IPS DF 19.7 (cell line): Measurements from ENCODE around the gene CTAG1B.
"Not testable (repeated sequence)": the region's sequence is repeated elsewhere in the genome, so short reads cannot be mapped to it uniquely, and the experiment has no call there.

Source experiments
- DNase-seq: peaks from one replicate; pipeline ENCODE4 v3.0.0-alpha.2; 2013; ENCODE audit warnings: low read depth, low spot score

CTAG1B gene

DNA sequence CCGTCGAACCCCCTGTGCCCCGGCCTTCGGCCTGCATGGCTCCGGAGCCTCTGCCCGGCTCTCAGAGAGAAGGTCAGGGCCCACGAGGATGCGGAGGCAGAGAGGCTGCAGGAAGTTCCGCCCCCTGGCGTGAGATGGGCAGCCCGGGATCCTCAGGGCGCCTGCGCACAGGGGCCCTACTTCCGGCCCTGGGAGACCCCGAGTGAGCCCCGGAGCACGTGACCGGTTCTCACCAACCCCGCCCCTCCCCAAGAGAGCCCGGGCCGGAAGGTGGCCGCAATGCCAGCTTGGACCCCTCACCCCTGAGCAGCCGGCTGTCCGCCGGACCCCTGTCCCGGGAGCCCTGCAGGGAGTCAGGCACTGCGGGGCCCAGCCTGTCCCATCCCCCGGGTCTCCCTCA, at the start of gene CTAG1B:
Gene CTAG1B (minus strand): TSS at position 101 of the 400 bp plus-strand sequence. CDS start 64 bp downstream, at position 37.
- DNase-seq = not testable (repeated sequence)

DNA sequence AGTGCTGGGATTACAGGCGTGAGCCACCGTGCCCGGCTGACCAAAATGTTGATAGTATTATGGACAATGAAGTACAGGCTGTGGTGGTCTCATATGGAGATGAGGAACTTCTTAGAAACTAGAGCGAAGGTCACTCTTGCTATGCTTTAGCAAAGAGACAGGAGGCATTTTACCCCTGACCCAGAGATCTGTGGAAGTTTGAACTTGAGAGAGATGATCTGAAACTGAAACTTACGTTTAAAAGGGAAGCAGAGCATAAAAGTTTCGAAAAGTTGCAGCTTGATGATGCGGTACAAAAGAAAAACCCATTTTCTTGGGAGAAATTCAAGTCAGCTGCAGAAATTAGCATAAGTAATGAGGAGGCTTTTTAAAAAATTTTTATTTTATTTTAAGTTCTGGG, 42.8 kb upstream of the CTAG1B start:
- DNase-seq = no peak

DNA sequence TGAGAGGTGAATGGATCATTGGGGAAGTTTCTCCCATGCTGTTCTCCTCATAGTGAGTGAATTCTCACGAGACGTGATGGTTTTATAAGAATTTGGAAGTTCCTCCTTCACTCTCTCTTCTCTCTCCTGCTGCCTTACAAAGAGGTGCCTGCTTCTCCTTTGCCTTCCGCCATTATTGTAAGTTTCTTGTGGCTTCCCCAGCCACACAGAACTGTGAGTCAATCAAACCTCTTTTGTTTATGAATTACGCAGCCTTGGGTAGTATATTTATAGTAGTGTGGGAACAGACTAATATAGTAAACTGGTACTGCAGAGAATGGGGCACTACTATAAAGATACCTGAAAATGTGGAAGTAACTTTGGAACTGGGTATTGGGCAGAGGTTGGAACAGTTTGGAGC, 42.1 kb upstream of the CTAG1B start:
- no peak for DNase-seq

DNA sequence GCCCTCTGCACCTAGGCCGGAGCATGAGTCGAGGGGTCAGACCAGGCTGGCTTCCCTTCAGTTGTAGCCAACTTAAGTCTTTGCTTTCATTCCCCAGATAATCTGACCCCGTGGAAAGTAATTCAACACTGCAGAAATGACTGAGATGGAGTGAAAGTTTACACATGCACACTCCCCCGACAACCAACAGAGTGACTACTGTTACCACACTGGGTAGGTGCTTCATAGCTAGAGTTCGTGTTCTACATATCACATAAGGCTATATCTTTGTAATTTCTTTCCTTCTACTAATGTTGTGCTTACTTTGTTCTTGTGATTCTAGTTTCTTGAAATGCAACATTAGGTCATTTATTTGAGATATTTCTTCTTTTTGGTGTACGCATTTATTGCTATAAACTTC, 41.5 kb upstream of the CTAG1B start:
- no peak for DNase-seq

DNA sequence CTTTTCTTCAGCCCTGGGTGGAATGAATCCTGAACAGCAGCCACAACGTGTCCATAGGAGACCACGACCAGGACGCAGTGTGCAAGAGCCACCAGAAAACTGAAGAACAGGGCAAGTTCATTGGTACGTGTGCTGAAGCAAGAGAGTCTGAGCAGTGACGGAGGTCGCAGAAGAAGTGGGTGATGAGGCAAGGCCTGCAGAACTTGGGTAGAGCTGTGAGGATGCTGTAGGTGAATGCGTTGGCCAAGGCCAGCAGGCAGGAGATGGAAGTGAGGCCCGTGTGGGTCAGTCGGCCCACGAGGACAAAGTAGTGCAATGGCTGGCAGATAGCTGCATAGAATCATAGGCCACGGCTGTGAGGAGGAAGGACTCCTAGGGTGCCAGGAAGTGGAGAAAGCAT, 39.9 kb upstream of the CTAG1B start:
- no peak for DNase-seq

DNA sequence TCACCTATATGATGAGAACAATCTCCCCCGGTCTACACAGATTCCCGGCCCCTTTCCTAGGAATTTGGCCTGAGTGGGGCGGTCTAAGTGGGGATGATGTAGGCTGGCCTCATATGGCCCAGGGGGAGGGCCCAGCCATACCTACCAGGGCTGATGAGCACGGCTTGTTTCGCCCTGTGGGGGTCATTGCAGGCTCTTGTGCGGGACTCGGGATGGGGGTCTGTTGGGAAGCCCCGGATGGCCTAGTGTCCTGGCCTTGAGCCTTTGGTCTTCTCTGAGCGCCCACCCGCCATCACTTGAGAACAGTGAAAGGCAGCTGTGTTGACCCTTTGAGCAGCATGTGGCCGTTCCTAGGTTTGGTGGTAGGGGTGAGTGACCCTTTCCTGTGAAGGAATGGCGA, 39.1 kb upstream of the CTAG1B start:
- no peak for DNase-seq

DNA sequence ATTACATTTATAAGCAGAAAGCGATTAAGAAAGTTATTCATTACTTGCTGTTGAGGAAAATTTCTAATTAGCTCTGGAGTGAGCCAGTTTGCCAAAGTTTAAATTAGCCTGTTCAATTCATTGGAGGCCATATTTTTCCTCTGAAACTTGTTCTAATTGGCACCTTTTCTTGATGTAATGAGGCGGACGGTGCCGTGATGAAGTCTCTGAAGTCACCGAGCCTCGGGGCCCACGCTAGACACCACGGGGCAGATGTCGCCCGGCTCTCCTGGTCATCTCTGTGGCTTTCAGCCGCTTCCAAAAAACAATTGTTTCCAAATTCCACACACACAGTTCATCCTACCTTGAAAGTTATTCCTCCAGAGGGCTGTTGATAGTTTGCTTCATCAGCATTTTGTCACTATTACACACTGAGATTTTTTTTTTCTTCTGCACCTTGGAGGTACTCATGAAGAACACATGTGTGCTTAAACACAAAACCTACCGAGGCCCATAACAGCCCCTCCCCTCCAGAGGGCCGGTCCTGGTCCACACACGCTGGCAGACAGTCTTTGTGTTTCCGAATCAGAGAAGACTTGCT, 38.2 kb upstream of the CTAG1B start:
- DNase-seq = no peak

DNA sequence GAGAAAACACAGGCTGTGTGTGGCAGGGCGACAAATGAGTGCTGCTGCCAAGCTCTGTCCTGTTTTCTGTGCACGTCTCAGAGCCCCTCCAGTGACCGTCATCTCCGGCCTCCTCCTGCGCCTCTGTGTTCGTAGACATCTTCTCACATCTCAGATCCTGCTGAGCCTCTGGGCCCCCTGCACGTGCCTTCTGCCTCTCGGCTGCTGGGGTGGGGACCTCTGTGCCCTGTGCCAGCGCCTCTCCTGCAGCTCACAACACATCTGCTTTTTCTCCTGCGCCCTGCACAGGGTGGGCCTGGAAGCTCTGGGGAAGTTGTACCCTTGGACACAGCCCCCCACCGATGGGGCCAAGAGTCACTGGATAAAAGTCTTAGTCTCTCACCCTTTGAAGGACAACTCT, 36.7 kb upstream of the CTAG1B start:
- no peak for DNase-seq

DNA sequence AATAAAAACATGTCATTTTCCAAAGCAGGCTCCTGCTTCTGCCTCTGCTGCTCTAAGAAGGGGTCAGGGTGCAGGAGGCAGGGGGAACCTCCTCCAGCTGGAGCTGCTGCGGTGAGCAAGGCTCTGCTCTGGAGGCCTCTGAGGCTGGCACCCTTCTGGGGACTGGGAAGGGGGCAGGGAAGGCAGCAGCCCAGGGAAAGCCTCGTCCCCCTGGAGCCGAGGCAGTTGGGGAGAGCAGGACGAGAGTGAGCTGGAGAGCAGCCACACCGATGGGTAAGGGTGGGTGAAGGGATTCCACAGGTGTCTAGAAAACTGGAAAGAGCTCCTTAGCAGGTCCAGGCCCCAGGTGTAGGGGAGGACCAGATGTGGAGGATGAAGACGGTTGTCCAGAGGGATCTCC, 36.3 kb upstream of the CTAG1B start:
- no peak for DNase-seq

DNA sequence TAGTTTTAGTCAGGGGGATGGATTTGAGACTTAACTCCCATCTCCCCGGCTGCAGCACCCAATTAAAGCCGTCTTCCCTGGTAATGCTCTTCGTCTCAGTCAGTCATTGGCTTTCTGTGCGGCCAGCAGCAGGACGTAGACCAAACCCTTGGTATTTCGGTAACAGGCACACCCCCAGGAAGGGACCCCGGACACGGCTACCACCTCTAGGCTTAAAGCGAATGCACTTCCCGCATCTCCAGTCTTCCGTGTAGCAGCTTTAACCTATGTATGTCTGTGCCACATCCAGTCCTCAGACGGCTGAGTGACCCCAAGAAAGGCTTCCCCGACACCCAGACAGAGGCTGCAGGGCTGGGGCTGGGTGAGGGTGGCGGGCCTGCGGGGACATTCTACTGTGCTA, 35.8 kb upstream of the CTAG1B start:
- no peak for DNase-seq

DNA sequence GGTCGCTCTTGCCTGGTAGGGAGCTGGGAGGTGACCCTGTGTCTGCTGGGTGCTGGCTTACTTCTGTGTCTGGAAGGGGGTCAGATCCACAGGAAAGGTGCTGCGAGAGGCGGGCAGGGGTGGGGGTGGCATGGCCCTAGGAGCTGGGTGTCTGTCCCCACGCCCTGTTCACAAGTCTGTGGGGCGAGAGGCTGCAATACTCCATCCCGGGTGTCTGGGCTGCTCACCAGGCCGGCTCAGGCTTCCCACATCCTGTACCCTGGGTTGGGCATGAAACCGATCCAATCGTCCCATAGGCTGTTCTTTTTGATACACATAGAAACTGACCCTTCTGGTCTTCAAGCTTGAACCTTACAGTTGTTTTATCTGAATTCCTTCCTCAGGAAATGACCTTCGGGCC, 35.3 kb upstream of the CTAG1B start:
- DNase-seq = no peak

DNA sequence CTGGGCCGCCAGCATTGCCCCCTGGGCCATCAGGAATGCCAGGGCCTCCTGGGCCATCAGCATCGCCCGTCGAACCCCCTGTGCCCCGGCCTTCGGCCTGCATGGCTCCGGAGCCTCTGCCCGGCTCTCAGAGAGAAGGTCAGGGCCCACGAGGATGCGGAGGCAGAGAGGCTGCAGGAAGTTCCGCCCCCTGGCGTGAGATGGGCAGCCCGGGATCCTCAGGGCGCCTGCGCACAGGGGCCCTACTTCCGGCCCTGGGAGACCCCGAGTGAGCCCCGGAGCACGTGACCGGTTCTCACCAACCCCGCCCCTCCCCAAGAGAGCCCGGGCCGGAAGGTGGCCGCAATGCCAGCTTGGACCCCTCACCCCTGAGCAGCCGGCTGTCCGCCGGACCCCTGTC, 34.3 kb upstream of the CTAG1B start, which contains the start of gene CTAG2:
Gene CTAG2 (minus strand): TSS at position 167 of the 400 bp plus-strand sequence. CDS start 64 bp downstream, at position 103.
- not testable (repeated sequence) for DNase-seq

DNA sequence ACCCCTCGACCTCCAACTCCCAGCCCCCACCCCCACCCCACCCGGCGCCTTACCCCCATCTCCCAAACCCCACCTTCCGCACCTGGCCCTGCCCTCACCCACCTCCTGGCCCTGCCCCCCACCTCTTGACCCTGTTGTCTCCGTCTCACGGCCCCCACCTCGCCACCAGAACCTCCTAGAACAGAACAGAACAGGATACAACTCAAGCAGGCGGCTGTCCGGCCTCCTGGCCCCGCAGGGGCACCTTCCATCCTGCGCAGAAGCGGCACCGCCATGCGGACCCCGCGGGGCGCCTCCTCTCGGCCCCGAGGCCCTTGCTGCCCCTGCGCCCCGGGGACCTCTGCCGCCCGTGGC, 33.9 kb upstream of the CTAG1B start:
- DNase-seq = no peak

DNA sequence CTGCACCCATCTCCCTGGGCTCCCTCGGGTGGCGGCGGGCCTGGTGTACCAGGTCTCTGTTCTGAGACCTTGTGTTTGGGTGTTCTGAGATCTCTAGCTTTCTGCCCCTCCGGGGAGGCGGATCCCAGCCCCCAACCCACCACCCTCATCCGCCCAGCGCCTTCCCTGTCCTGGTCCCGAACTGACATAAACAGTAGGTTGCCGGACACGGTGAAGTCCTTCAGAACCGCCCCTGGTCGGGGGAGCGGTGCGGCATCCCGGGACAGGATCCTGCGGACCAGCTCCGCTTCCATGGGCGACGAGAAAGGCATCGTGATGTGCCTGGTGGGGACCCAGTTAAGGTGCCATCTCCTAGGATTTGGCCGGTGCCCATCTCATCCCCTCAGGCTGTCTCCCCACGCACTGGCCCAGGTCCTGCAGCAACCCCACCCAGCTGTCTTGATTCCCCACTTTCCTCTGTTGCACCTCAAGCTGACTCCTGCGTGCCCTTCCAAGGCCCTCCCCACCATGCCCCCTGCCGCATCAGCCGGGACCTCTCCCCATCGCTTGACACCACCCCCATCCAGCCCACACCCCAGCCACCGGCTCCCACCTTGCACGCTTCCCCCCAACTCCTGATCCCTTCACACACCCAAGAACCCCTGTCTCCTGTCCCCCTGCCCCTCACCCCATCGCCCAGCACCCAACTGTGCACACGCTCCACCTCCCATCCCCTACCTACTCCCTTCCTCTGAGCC, 33.4 kb upstream of the CTAG1B start:
- DNase-seq = no peak

DNA sequence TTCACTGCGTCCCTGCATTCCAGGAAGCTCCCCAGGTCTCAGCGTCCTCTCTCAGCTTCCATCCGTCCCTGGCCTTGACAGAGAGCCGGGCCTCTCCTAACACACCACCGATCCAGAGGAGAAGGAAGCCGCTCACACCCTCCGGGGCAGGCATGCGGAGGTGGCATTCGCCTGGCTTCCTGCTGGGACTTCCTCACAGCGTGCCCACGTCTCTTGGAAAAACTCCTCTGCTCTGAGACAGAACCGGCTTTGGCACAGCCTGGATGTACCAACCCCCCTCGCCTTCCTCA, 31.1 kb upstream of the CTAG1B start:
- DNase-seq = no peak

DNA sequence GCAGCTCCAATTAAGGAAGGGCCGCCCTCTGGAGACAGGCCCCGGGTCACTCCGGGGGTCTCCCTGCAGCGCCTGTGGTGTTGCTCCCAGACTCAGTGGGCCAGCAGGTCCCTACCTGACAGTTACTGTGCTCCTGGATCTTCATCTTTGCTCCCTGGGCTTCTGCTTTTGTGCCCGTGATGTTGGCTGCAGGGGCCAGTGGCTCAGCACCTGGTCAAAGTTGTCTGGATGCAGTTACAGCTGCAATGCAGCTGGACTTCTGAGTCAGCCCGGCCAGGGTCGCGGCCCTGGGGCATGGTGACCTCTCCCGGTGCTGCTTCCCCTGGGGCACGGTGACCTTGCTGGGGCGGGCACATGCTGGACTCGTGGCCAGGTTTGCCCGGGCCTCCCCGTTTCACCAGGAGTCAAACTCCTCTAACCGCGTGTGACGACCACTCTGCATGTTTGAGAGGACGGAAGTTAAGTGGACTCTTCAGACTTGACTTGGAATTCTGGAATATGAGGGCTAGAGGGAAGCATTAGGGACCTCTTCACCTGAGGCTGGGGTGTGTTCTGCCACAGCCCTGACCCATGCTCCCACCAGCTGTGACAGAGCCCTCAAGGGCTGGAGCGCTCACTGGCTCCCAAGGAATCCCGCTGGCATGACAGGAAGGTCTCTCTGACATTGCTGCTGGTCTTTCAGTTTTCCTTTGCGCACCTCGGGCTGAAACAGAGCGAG, 30.6 kb upstream of the CTAG1B start:
- no peak for DNase-seq

DNA sequence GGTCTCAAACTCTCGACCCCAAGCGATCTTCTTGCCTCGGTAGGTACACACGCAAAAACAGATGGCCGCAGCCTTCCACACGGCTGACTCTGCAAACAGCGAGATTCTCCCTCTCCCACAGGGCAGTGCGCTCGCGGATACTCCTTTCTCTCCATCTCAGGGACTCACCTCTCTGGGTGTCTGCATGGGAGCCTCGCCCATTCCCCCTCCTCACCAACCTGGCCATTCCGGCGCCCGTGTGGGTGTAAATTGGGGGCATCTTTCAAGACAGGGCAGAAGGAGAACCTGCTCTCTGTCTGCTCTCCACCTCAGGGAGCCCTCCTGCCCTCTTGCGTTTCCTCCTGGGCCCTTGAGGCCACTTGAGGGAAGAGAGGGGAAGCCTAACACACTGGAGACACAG, 29.8 kb upstream of the CTAG1B start:
- no peak for DNase-seq

DNA sequence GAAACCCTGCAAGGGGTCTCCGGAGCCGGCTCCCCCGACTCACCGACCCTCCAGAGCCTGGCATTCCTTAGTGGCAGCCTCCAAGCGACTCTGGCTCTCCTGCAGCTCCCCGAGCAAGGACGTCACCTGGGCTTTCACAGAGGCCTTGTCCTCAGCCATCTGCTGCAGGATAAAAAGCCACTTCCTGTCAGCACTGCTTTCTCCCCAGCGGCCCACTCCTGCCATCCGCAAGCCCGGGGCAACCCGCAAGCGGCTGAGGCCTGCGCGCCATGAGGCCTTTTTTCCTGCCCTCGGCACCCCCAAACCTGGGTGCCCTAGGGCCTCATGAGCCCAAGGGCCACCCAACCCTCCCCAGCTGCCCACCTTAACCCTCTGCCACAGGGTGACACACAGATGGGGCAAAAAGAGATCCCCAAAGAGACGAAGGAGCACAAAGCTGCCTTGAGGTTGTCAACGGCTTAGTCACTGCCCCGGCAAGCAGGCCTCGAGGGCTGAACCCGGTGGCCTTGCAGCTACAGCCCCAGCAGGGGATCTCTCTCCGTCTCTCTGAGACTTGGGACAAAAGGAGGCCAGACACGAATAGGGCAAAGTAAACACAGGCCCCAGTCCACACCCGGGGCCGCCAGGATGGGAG, 26.8 kb upstream of the CTAG1B start:
- DNase-seq = not testable (repeated sequence)

DNA sequence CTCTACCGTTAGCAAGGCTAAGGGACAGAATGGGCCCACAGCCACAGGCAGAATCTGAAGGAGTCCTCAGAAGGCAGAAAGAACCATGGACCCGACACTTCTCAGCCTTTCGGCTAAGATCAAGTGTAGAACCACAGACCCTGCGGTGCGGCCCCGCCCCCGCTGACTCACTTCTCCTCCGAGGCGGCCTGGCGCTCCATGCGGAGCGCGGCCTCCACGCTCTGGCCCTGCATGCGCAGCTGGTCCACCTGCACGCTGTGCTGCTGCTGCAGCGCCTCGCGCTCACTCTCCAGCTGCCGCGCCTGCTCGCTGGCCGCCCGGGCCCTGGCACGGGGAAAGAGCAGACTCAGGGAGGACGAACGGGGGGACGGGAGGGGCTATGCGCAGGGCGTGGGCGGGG, 24.6 kb upstream of the CTAG1B start:
- DNase-seq = not testable (repeated sequence)

DNA sequence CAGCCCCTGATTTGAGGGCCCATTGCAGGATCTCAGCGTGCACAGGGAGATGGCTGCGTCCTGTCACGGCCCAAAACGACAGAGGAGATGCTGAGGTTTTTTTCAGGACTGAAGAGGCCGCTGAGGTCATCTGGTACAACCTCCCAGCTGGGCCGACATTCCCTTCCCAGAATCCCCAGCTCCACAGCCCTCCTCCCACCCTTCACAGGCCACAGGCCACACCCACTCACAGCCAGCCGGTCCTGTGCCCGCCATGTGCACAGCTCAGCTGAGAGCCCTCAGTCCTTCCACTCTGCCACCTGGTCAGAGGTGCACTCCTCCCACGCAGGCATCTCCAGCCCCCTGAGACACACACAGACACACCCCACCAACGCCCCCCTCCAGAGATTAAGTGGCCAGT, 22.7 kb upstream of the CTAG1B start:
- DNase-seq = not testable (repeated sequence)

DNA sequence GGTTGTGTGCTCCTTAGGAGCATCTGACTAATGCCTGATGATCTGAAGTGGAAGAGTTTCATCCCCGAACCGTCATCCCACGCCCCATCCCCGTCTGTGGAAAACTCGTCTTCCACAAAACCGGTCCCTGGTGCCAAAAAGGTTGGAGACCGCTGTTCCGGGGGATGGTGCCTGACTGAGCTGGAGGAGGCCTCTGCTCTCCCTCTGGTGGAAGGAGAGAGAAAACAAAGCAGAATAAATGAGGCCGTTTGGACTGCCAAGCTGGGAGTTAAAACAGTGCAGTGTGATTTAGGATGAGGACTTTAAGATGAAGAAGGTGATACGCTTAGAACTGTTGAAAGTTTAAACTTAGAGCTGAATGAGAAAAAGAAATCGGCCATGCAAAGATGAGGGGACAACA, 14.6 kb upstream of the CTAG1B start:
- DNase-seq = not testable (repeated sequence)

DNA sequence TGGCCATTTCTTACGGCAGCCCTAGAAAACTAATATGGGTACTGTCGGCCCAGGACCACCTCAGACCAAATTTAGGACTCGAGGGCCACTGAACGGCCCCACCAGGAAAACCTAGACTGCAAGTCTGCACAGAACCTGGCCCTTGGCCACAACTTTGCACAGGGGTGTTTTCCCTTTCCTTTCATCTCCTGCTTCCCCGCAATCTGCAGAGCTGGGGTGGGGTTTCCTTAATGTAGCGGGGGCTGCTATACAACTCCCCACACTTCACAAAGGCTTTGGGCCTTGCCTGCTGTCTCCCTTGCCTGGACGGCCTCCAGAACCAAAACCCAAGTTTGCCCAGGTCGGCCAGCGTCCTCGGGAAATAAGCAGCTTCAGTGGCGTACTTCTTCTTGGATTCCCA, 11.9 kb upstream of the CTAG1B start:
- DNase-seq = not testable (repeated sequence)

DNA sequence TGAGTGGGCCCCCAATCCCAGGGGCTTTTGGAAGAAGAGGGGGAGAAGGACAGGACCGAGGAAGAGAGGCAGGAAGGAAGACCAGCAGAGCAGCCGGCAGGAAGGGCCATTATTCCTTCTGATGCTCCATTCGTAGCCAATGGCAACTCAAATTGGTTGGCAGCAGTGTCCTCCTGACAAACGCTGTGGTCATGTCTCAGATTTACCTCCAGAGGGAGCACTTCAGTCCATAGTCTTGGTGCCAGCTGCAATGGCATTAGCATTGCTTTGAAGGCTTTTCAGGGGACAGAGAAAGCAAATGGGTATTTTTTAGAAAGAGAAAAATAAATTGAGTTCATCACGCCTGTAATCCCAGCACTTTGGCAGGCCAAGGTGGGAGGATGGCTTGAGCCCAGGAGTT, 9.9 kb upstream of the CTAG1B start:
- DNase-seq = not testable (repeated sequence)
